HepG2 (cell line): ENCODE results near the gene IHH. TPM values are rescaled to one million over a fixed set of nuclear protein-coding genes. Genes with fewer than 3 reads are reported as not detected.

ENCODE experiments used
- HNF4G ChIP-seq, 2 experiments: sonication (generic) in 1 of 2; formaldehyde crosslinking in 1 of 2; IDR thresholded peaks; 2 replicates each; pipeline versions ENCODE4 v1.4.0 to v1.6.1; 2011 to 2020; ENCODE audit warnings: borderline replicate concordance in 2 of 2, low read depth in 2 of 2, mild to moderate bottlenecking in 2 of 2, low read length in 1 of 2, missing genetic modification reagents in 1 of 2, moderate library complexity in 1 of 2
- MAZ ChIP-seq, 2 experiments: sonication (generic) in 1 of 2; formaldehyde crosslinking in 1 of 2; IDR thresholded peaks; 2 replicates each; pipeline versions ENCODE4 v1.5.0 to v1.6.1; 2012 to 2020; ENCODE audit warnings: low read depth in 2 of 2, mild to moderate bottlenecking in 2 of 2, borderline replicate concordance in 1 of 2, improper control_type of control experiment in 1 of 2, low read length in 1 of 2, missing genetic modification reagents in 1 of 2, moderate library complexity in 1 of 2
- MEIS2 ChIP-seq: sonication (generic); formaldehyde crosslinking; IDR thresholded peaks from 2 replicates; pipeline ENCODE4 v1.9.0; 2021; ENCODE audit warnings: mild to moderate bottlenecking, missing genetic modification reagents
- MLLT10 ChIP-seq: sonication (generic); formaldehyde crosslinking; IDR thresholded peaks from 2 replicates; pipeline ENCODE4 v1.4.0; 2020; ENCODE audit warnings: missing genetic modification reagents
- MZF1 ChIP-seq: sonication (generic); formaldehyde crosslinking; IDR thresholded peaks from 2 replicates; pipeline ENCODE4 v1.8.1; 2023; ENCODE audit warnings: mild to moderate bottlenecking, missing genetic modification reagents, borderline replicate concordance
- NFIB ChIP-seq: sonication (generic); formaldehyde crosslinking; IDR thresholded peaks from 2 replicates; pipeline ENCODE4 v1.9.0; 2021; ENCODE audit warnings: missing genetic modification reagents, mild to moderate bottlenecking, borderline replicate concordance
- ONECUT2 ChIP-seq: sonication (generic); formaldehyde crosslinking; IDR thresholded peaks from 2 replicates; pipeline ENCODE4 v1.4.0; 2020; ENCODE audit warnings: missing genetic modification reagents
- SOX5 ChIP-seq: IDR thresholded peaks from 2 replicates; pipeline ENCODE4 v1.6.1; 2016; ENCODE audit warnings: borderline replicate concordance
- SRF ChIP-seq: IDR thresholded peaks from 2 replicates; pipeline ENCODE4 v1.6.1; 2011; ENCODE audit warnings: mild to moderate bottlenecking, low read depth, low read length, moderate library complexity
- ZBTB42 ChIP-seq: sonication (generic); formaldehyde crosslinking; IDR thresholded peaks from 2 replicates; pipeline ENCODE4 v1.5.0; 2020; ENCODE audit warnings: mild to moderate bottlenecking, missing genetic modification reagents
- ZNF207 ChIP-seq: fragments of 450-650 bp; IDR thresholded peaks from 2 replicates; pipeline ENCODE4 v1.6.1; 2016; ENCODE audit warnings: antibody characterized with exemption, borderline replicate concordance
- ZNF292 ChIP-seq: sonication (generic); formaldehyde crosslinking; IDR thresholded peaks from 2 replicates; pipeline ENCODE4 v1.8.1; 2022; ENCODE audit warnings: mild to moderate bottlenecking, low read depth, missing genetic modification reagents, borderline replicate concordance
- ZNF788 ChIP-seq: sonication (generic); formaldehyde crosslinking; IDR thresholded peaks from 2 replicates; pipeline ENCODE4 v1.5.0; 2020; ENCODE audit warnings: mild to moderate bottlenecking, missing genetic modification reagents, borderline replicate concordance
- ZNF878 ChIP-seq: sonication (generic); formaldehyde crosslinking; IDR thresholded peaks from 2 replicates; pipeline ENCODE4 v1.8.1; 2023; ENCODE audit warnings: mild to moderate bottlenecking, missing genetic modification reagents, moderate library complexity
- ZNF879 ChIP-seq: sonication (generic); formaldehyde crosslinking; IDR thresholded peaks from 2 replicates; pipeline ENCODE4 v1.8.1; 2023; ENCODE audit warnings: missing genetic modification reagents
- polyA plus RNA-seq, 8 experiments: library from polyadenylated mRNA; depleted of rRNA in 3 of 8; stranded (reverse) in 7 of 8; unstranded in 1 of 8; fragments of >200 nt; fragmentation: Illumina TruSeq in 4 of 8; extraction: Trizol in 4 of 8; gene quantifications; 2 replicates each; pipeline versions ENCODE4 v1.2.1 to v1.2.3, GENCODE V29; 2011 to 2016; ENCODE audit warnings: low read depth in 4 of 8, missing spikeins in 1 of 8, mixed read lengths in 1 of 8; ENCODE audit not compliant: insufficient read depth in 1 of 8
- total RNA-seq, 5 experiments: library from RNA; depleted of rRNA; stranded (reverse); fragments of >200 nt; fragmentation: Illumina TruSeq; extraction: Trizol; gene quantifications; 2 replicates each; pipeline ENCODE4 v1.2.3, GENCODE V29; 2016; ENCODE audit warnings: low read depth in 1 of 5
- TF ChIP-seq, protein P1 (sequence below): sonication (generic); formaldehyde crosslinking; IDR thresholded peaks from 2 replicates; pipeline ENCODE4 v1.4.0; 2020; ENCODE audit warnings: mild to moderate bottlenecking, missing genetic modification reagents
- TF ChIP-seq, protein P2 (sequence below): sonication (generic); formaldehyde crosslinking; IDR thresholded peaks from 2 replicates; pipeline ENCODE4 v1.8.1; 2023; ENCODE audit warnings: missing genetic modification reagents, inconsistent platforms, borderline replicate concordance
- TF ChIP-seq, protein P3 (sequence below): sonication (generic); formaldehyde crosslinking; IDR thresholded peaks from 2 replicates; pipeline ENCODE4 v1.4.0; 2020; ENCODE audit warnings: low read depth, missing genetic modification reagents
- TF ChIP-seq, protein P4 (sequence below): sonication (generic); formaldehyde crosslinking; IDR thresholded peaks from 2 replicates; pipeline ENCODE4 v1.4.0; 2020; ENCODE audit warnings: missing genetic modification reagents, borderline replicate concordance
- TF ChIP-seq, protein P5 (sequence below): sonication (generic); formaldehyde crosslinking; IDR thresholded peaks from 2 replicates; pipeline ENCODE4 v1.9.0; 2021; ENCODE audit warnings: missing genetic modification reagents, borderline replicate concordance

The IHH gene
- total and polyA plus RNA-seq, 2 of the 13 experiments (the other 11 are each of a cell fraction or from before 2014, with no cell fraction given) = 0.42 TPM; not detected in 1

DNA sequence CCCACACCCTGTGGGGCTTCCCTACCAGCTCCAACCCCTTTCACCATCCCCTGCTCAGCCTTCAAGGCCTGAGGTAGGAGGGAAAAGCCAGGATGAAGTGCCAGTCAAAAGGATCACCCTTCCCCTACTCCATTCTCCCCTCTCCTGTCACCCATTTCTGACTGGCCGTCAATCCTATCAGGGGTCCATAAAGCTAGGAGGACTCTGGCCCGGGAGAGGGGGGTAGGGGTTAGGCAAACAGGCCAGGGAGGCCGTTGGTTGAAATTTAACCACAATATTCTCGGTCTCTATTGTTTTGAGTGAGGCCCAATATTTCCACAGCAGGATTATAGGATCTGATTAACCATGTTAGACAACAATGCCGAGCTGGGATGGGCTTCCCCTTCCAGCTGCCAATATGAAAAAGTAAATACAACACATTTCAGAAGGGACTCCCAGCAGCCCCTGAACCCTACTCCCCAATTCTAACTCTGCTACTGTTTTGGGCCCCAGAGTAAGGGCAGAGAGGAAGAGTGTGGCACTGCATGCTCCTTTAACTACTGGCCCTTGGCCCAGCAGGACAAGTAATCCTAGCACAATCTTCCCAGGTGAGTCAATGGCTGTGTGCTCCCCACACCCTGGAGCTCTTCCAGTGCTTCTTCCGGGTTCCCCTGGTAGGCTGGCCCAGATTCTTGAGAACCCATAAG lies 10.6 kb upstream of the IHH start (continued):
- no peak for TF ChIP-seq MAZ (IDR thresholded peaks at IDR 0.05; ENCODE audit: borderline replicate concordance, low read depth, low read length)
- TF ChIP-seq MAZ (CRISPR knock-in tag; IDR thresholded peaks at IDR 0.05; ENCODE audit: low read depth) = no peak
- TF ChIP-seq, protein P1, sequence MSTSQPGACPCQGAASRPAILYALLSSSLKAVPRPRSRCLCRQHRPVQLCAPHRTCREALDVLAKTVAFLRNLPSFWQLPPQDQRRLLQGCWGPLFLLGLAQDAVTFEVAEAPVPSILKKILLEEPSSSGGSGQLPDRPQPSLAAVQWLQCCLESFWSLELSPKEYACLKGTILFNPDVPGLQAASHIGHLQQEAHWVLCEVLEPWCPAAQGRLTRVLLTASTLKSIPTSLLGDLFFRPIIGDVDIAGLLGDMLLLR (CRISPR knock-in tag) = no peak
- TF ChIP-seq MZF1 = no peak
- peak; percentile 89 for TF ChIP-seq HNF4G (IDR thresholded peaks at IDR 0.05; ENCODE audit: borderline replicate concordance, low read depth, low read length)
- peak; percentile 83; the same call in 1 of the 2 replicates for TF ChIP-seq HNF4G (CRISPR knock-in tag; IDR thresholded peaks at IDR 0.05; ENCODE audit: borderline replicate concordance, low read depth)
- peak; percentile 54; the same call in 1 of the 2 replicates for TF ChIP-seq ONECUT2 (CRISPR knock-in tag)
- TF ChIP-seq, protein P2, sequence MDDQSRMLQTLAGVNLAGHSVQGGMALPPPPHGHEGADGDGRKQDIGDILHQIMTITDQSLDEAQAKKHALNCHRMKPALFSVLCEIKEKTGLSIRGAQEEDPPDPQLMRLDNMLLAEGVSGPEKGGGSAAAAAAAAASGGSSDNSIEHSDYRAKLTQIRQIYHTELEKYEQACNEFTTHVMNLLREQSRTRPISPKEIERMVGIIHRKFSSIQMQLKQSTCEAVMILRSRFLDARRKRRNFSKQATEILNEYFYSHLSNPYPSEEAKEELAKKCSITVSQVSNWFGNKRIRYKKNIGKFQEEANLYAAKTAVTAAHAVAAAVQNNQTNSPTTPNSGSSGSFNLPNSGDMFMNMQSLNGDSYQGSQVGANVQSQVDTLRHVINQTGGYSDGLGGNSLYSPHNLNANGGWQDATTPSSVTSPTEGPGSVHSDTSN = no peak
- TF ChIP-seq ZNF878 (CRISPR knock-in tag) = no peak
- TF ChIP-seq ZNF207 = no peak
- TF ChIP-seq, protein P3, sequence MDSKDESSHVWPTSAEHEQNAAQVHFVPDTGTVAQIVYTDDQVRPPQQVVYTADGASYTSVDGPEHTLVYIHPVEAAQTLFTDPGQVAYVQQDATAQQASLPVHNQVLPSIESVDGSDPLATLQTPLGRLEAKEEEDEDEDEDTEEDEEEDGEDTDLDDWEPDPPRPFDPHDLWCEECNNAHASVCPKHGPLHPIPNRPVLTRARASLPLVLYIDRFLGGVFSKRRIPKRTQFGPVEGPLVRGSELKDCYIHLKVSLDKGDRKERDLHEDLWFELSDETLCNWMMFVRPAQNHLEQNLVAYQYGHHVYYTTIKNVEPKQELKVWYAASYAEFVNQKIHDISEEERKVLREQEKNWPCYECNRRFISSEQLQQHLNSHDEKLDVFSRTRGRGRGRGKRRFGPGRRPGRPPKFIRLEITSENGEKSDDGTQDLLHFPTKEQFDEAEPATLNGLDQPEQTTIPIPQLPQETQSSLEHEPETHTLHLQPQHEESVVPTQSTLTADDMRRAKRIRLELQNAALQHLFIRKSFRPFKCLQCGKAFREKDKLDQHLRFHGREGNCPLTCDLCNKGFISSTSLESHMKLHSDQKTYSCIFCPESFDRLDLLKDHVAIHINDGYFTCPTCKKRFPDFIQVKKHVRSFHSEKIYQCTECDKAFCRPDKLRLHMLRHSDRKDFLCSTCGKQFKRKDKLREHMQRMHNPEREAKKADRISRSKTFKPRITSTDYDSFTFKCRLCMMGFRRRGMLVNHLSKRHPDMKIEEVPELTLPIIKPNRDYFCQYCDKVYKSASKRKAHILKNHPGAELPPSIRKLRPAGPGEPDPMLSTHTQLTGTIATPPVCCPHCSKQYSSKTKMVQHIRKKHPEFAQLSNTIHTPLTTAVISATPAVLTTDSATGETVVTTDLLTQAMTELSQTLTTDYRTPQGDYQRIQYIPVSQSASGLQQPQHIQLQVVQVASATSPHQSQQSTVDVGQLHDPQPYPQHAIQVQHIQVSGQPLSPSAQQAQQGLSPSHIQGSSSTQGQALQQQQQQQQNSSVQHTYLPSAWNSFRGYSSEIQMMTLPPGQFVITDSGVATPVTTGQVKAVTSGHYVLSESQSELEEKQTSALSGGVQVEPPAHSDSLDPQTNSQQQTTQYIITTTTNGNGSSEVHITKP = no peak
- TF ChIP-seq ZNF292 (CRISPR knock-in tag) = no peak
- TF ChIP-seq, protein P4, sequence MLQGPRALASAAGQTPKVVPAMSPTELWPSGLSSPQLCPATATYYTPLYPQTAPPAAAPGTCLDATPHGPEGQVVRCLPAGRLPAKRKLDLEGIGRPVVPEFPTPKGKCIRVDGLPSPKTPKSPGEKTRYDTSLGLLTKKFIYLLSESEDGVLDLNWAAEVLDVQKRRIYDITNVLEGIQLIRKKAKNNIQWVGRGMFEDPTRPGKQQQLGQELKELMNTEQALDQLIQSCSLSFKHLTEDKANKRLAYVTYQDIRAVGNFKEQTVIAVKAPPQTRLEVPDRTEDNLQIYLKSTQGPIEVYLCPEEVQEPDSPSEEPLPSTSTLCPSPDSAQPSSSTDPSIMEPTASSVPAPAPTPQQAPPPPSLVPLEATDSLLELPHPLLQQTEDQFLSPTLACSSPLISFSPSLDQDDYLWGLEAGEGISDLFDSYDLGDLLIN = 0 out of 2 replicates have a peak, but pooled peaks have one; percentile 28
- TF ChIP-seq ZBTB42 (CRISPR knock-in tag) = peak; percentile 59; the same call in 1 of the 2 replicates
- TF ChIP-seq NFIB (CRISPR knock-in tag) = no peak
- no peak; the same call in 1 of the 2 replicates for TF ChIP-seq ZNF788 (CRISPR knock-in tag)
- peak; percentile 100 for TF ChIP-seq SOX5
- TF ChIP-seq SRF = no peak
- no peak for TF ChIP-seq ZNF879 (CRISPR knock-in tag)
- TF ChIP-seq, protein P5, sequence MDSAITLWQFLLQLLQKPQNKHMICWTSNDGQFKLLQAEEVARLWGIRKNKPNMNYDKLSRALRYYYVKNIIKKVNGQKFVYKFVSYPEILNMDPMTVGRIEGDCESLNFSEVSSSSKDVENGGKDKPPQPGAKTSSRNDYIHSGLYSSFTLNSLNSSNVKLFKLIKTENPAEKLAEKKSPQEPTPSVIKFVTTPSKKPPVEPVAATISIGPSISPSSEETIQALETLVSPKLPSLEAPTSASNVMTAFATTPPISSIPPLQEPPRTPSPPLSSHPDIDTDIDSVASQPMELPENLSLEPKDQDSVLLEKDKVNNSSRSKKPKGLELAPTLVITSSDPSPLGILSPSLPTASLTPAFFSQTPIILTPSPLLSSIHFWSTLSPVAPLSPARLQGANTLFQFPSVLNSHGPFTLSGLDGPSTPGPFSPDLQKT (CRISPR knock-in tag) = no peak
- TF ChIP-seq MEIS2 (CRISPR knock-in tag) = peak; percentile 67; the same call in 1 of the 2 replicates
- TF ChIP-seq MLLT10 (CRISPR knock-in tag) = no peak
